ENCODE results near the gene POLR2F.
A peak's percentile ranks its signal among the peaks of the same experiment; 100 is the strongest.
"Not testable (repeated sequence)": the region's sequence is repeated elsewhere in the genome, so short reads cannot be mapped to it uniquely, and the experiment has no call there.

Gene POLR2F

DNA sequence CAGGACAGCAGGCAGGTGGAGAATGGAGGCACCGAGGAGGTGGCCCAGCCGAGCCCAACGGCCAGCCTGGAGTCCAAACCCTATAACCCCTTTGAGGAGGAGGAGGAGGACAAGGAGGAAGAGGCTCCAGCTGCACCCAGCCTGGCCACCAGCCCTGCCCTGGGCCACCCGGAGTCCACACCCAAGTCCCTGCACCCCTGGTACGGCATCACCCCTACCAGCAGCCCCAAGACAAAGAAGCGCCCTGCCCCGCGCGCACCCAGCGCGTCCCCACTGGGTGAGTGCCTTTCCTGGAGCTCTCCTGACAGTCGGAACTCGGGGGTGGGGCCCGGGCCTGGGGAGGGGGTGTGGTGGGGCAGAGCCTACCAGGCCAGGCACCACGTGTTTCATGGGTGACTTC is 27.7 kb upstream of the POLR2F start:
- DNase-seq, result no peak

DNA sequence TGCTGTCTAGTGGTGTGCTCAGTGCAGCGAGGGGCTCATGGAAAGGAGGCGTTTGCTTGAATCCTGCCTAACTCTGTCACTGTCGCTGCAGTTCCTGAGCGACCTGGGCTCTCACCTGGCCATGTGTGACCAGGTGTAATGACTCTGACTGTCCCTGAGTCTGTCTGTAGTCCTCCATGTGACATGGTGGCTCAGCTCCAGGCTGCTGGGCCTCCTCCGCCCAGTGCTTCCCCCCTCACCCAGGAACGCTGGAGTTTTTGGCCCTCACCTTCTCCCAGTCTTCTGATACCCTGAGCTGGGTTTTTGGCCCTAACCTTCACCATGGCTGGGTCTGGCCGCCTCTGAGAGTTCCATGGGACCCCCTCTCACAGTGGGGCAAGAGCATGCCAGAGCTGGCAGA is 27.1 kb upstream of the POLR2F start:
- no peak for DNase-seq

GRCh38 chr22:37926771-37927636 is 26.5 kb upstream of the POLR2F start:
- no peak for DNase-seq

DNA sequence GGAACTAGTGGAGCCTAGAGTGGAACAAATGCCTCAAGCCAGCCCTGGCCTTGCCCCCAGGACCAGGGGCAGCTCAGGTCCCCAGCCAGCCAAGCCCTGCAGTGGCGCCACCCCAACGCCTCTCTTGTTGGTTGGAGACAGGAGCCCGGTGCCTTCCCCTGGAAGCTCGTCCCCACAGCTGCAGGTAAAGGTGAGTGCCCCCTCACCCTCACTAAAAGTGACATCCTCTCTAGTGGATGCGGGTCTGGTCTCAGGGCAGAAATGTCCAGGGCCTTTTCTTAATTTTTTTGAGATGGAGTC is 25.9 kb upstream of the POLR2F start:
- DNase-seq, result no peak

GRCh38 chr22:37929390-37929789 is 24.1 kb upstream of the POLR2F start:
- no peak for DNase-seq

DNA sequence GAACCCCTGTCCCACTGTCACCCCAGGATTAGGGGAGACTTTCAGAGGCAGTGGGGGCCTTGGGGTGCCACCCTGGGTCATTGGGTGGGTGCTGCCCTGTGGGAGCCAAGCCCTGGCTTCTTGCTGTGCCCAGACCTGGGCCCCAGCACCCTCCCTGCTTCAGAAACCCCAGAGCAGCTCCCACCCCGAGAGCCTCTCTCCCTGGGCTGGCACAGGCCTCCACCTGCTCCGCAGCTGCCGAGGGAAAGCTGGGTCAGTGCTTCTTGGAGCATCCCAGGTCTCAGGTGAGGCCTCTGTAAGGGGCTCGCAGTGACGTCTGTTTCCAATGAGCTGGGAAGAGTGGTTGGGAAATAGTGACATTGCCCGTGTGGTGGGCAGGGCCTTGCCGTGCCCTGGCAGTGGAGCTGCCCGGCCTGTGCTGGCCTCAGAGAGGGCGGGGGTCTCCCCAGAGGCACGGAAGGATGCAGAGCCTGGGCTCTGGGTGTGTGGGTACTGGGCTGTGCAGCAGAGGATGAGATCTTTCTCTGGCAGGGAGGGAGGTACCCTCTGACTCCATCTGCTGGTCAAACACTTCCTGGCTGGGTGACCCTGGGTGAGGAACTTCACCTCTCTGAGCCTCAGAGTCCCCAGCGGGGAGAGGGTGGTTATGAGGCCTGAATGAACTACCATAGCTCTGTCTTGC is 23.1 kb upstream of the POLR2F start:
- peak; percentile 25 for DNase-seq

- DNase-seq, result no peak
Observed at GRCh38 chr22:37930952-37931440, 22.5 kb upstream of the POLR2F start.

DNA sequence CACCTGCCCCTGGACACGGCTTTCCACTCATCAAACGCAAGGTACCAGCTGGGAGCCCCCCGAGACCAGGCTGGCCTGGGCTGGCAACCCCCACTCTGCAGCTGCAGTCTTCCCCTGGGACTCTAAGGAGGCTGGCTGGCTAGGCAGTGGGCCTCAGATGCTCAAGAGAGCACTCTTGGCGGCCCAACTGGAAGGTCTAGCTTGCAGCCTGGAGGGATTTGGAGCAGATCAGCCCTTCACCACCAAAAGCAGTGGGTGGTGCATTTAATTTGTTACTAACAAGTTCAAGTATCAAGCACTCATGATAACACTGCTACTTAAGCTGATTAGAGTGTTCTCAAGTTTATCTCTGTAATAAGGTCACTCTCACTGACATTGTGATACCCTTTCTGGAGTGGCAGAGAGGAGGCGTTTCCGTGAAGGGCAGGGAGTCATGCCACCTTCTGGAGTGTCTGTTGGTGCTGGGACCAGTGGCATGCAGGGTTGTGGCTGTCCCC is 21.6 kb upstream of the POLR2F start:
- no peak for DNase-seq

GRCh38 chr22:37932401-37932800 is 21.1 kb upstream of the POLR2F start:
- DNase-seq, result no peak

GRCh38 chr22:37932821-37933578 is 20.5 kb upstream of the POLR2F start:
- no peak for DNase-seq

GRCh38 chr22:37933711-37934376 is 19.7 kb upstream of the POLR2F start:
- peak; percentile 88 for DNase-seq

DNA sequence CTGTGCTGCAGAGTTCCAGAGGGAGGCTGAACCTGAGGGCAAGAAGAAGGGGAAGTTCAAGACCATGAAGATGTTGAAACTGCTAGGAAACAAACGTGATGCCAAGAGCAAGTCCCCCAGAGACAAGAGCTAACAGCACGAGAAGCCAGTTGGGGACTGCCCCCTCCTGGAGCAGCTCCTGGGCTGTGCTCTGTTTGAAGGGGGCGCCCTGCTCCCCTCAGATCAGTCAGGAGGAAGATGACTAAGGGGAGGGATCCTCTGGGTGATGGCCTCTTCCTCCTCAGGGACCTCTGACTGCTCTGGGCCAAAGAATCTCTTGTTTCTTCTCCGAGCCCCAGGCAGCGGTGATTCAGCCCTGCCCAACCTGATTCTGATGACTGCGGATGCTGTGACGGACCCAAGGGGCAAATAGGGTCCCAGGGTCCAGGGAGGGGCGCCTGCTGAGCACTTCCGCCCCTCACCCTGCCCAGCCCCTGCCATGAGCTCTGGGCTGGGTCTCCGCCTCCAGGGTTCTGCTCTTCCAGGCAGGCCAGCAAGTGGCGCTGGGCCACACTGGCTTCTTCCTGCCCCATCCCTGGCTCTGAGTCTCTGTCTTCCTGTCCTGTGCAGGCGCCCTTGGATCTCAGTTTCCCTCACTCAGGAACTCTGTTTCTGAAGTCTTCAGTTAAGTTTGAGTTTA is 12.7 kb upstream of the POLR2F start:
- no peak for DNase-seq

DNA sequence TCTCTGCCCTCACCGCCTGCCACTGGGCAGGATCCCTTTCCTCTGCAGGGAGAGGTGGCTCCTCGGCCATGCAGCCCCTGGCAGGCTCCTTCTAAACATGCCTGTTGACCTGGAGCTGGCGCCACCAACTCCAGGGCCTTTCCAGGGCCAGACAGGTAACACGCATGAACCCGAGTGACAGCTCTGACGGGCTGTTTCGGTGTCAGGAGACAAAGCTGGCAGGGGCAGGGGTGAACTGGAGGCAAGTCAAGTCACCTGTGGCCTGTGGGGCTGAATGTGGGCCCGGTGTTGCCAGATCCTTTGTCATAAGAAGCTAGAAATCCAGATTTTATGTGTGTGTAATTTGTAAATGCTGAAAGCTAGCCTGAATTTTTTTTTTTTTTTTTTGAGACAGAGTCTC is 11.4 kb upstream of the POLR2F start:
- no peak for DNase-seq

GRCh38 chr22:37943136-37943824 is 10.2 kb upstream of the POLR2F start:
- DNase-seq, result no peak

DNA sequence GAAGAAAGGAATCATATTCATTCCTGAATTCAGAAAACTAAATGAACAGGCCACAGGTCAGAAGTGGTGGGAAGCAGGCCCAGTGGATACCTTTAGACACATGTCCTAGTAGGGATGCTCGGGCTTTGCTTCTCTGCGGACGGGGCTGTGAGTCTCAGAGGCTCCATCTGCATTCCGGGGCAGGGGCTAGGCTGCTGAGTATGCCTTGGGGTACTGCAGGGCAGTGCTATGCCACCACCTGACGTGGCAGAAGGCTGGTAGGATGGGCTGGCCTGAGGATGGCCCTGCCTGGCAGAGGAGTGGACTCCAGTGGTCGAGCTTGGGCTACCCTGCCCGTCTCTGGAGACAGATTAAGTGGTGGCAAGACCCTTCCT is 9.7 kb upstream of the POLR2F start:
- DNase-seq, result no peak

DNA sequence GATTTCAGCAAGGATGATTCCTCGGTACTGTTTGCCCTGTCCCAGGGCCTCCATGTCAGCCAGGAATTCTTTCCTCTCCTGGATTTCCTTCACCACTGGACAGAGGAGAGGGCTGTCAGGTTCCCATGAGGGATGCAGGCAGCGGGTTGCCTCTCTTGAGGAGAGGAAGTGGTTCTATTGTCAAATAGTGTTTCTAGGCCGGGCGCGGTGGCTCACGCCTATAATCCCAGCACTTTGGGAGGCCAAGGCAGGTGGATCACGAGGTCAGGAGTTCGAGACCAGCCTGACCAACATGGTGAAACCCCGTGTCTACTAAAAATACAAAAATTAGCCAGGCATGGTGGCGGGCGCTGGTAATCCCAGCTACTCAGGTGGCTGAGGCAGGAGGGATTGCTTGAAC is 9.1 kb upstream of the POLR2F start:
- DNase-seq, result not testable (repeated sequence)

DNA sequence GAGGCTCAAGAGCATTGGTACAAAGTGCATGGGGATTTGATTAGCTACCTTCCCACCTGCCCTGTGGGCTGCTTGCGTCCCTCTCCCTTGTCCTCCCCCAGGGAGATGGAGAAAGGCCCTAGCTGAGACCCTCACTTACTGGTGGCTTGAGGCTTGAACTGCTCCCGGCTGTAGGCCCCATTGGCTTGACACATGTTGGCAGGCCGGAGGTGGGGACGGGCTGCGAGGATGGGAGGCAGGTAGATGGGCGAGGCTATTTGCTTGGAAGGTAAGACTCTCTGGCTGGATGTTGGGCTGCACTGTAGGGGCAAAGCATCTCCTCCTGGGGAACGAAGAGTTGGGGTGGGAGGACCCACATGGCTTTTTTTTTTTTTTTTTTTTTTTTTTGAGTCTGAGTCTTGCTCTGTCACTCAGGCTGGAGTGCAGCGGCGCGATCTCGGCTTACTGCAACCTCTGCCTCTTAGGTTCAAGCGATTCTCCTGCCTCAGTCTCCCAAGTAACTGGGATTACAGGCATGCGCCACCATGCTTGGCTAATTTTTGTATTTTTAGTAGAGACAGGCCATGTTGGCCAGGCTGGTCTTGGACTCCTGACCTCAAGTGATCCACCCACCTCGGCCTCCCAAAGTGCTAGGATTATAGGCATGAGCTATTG is 6.2 kb upstream of the POLR2F start:
- not testable (repeated sequence) for DNase-seq

DNA sequence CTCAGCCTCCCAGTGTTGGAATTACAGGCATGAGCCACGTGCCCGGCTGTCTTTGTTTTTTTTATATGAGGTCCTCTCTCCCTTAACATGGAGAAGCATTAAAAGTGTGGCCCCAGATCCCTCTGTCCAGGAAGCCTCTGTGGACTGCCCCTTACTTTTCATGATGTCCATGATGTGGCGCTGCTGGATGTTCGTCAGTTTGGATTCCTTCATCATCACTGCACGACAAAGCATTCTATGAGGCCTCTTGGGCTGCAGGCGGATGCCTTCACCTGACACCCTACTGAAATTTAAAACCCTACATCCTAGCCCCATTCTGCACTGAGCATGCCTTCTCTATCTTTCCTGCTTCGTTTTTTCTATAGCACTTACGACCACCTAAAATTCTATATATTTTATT is 2.2 kb upstream of the POLR2F start:
- no peak for DNase-seq

DNA sequence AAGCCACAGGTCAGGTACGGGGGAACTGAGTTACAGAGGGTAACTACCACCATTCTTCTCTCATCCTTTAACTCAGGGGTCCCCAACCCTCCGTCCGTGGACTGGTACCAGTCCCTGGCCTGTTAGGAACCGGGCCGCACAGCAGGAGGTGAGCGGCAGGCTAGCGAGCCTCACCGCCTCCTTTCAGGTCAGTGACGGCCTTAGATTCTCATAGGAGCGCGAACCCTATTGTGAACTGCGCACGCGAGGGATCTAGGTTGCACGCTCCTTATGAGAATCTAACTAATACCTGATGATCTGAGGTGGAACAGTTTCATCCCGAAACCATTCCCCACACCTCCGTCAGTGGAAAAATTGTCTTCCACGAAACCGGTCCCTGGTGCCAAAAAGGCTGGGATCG is 870 bp upstream of the POLR2F start:
- DNase-seq, result not testable (repeated sequence)

GRCh38 chr22:37953062-37953436 is 450 bp upstream of the POLR2F start:
- DNase-seq, result no peak

- no peak for DNase-seq
Observed at GRCh38 chr22:37954686-37955085, 1.2 kb downstream of the POLR2F start.

Data from CD4-positive, alpha-beta T cell treated with Interleukin-17A for 4 hours (primary cell).